Left ventricle myocardium inferior (tissue), 1 donor: ENCODE results near the gene IL17C. TPM values are rescaled to one million over a fixed set of nuclear protein-coding genes. Genes with fewer than 3 reads are reported as not detected.

ENCODE experiments used
- DNase-seq: peaks from one replicate; pipeline ENCODE4 v3.0.0-alpha.2; 2020
- H3K27ac ChIP-seq: fragments of 200-600 bp; replicated peaks from 2 replicates; pipeline ENCODE4 v1.8.0; 2021
- H3K27me3 ChIP-seq: fragments of 200-600 bp; 2 replicates; pipeline ENCODE4 v1.8.0; 2021; ENCODE audit warnings: low read depth
- H3K36me3 ChIP-seq: fragments of 200-600 bp; 2 replicates; pipeline ENCODE4 v1.8.0; 2021
- H3K4me1 ChIP-seq: fragments of 200-600 bp; 2 replicates; pipeline ENCODE4 v1.8.0; 2021
- H3K4me3 ChIP-seq: fragments of 200-600 bp; 2 replicates; pipeline ENCODE4 v1.8.0; 2021; ENCODE audit warnings: mild to moderate bottlenecking, moderate library complexity
- H3K9me3 ChIP-seq: fragments of 200-600 bp; replicated peaks from 2 replicates; pipeline ENCODE4 v1.8.0; 2021
- CTCF ChIP-seq: fragments of 200-600 bp; IDR thresholded peaks from 2 replicates; pipeline ENCODE4 v1.8.0; 2021; ENCODE audit warnings: antibody characterized with exemption, mild to moderate bottlenecking, borderline replicate concordance
- intact Hi-C: fragments of 100-400 bp; cut with micrococcal nuclease; formaldehyde crosslinking; loops from one replicate; pipeline ENCODE4 v1.11.0; 2022
- long read RNA-seq: library from polyadenylated mRNA; unstranded; transcript quantifications from one replicate; pipeline ENCODE4 v2.0.0, GENCODE V29; 2021
- total RNA-seq: library from RNA; stranded (reverse); fragmentation: NEBNext Ultra II Directional; extraction: Animal tissue kit (Norgen Biotek cat#: 25700); gene quantifications from one replicate; pipeline ENCODE4 v1.2.1, GENCODE V29; 2021
- donor health status: DM: no; HTN: yes; CAD: no; lungs with severe emphysema.

The IL17C gene
- total RNA-seq, result not detected
- long read RNA-seq, result 0 reads

GRCh38 chr16:88638323-88639230 is at the start of gene IL17C:
Gene IL17C (plus strand): TSS chr16:88638572. CDS start chr16:88638642, 70 bp downstream.
- peaks cover 68% of the 10 kb centered on the region for H3K27me3 ChIP-seq
- TF ChIP-seq CTCF, result no peak
- DNase-seq, result no peak
- intact Hi-C loops, result no loop called here
- H3K4me3 ChIP-seq, result no peak within 1 kb of the TSS
- H3K9me3 ChIP-seq, result no peaks in the 10 kb centered on the region
- H3K27ac ChIP-seq, result no peak within 1 kb of the TSS
- H3K36me3 ChIP-seq, result no peaks in the 10 kb centered on the region
- H3K4me1 ChIP-seq, result peaks cover 18% of the 10 kb centered on the region

GRCh38 chr16:88588754-88589153 is 49.6 kb upstream of the IL17C start:
- H3K36me3 ChIP-seq, result peaks cover 52% of the 10 kb centered on the region
- H3K27ac ChIP-seq, result no peak overlapping the region
- intact Hi-C loops, result no loop called here
- H3K4me3 ChIP-seq, result no peak overlapping the region
- no peaks in the 10 kb centered on the region for H3K27me3 ChIP-seq
- H3K4me1 ChIP-seq, result peaks cover 20% of the 10 kb centered on the region
- TF ChIP-seq CTCF, result no peak
- DNase-seq, result no peak
- H3K9me3 ChIP-seq, result no peaks in the 10 kb centered on the region

- intact Hi-C loops, result no loop called here
- H3K4me1 ChIP-seq, result peaks cover 21% of the 10 kb centered on the region
Measured at GRCh38 chr16:88589441-88589840, 48.9 kb upstream of the IL17C start.

GRCh38 chr16:88591577-88592021 is 46.8 kb upstream of the IL17C start:
- no peak overlapping the region for H3K27ac ChIP-seq
- no peak overlapping the region for H3K4me3 ChIP-seq
- peak; percentile 31 for DNase-seq
- H3K4me1 ChIP-seq, result peaks cover 35% of the 10 kb centered on the region
- no peak for TF ChIP-seq CTCF
- H3K27me3 ChIP-seq, result no peaks in the 10 kb centered on the region
- peaks cover 47% of the 10 kb centered on the region for H3K36me3 ChIP-seq
- no peaks in the 10 kb centered on the region for H3K9me3 ChIP-seq
- intact Hi-C loops, result no loop called here

More at GRCh38 chr16:88589441-88589840, 48.9 kb upstream of the IL17C start:
- TF ChIP-seq CTCF, result no peak
- no peak overlapping the region for H3K27ac ChIP-seq
- H3K36me3 ChIP-seq, result peaks cover 52% of the 10 kb centered on the region
- no peak overlapping the region for H3K4me3 ChIP-seq
- no peaks in the 10 kb centered on the region for H3K27me3 ChIP-seq
- DNase-seq, result no peak
- no peaks in the 10 kb centered on the region for H3K9me3 ChIP-seq

- intact Hi-C loops, result no loop called here
- TF ChIP-seq CTCF, result no peak
- H3K4me1 ChIP-seq, result peaks cover 43% of the 10 kb centered on the region
- peaks cover 32% of the 10 kb centered on the region for H3K36me3 ChIP-seq
- H3K27me3 ChIP-seq, result no peaks in the 10 kb centered on the region
- H3K4me3 ChIP-seq, result no peak overlapping the region
- H3K27ac ChIP-seq, result peak overlapping the region; percentile 72
- H3K9me3 ChIP-seq, result no peaks in the 10 kb centered on the region
- no peak for DNase-seq
Measured at GRCh38 chr16:88593061-88593460, 45.3 kb upstream of the IL17C start.
